Measurements from ENCODE around the gene LPAR6. TPM values are rescaled to one million over a fixed set of nuclear protein-coding genes. Genes with fewer than 3 reads are reported as not detected.
A peak's percentile ranks its signal among the peaks of the same experiment; 100 is the strongest.
"Not testable (repeated sequence)": the region's sequence is repeated elsewhere in the genome, so short reads cannot be mapped to it uniquely, and the experiment has no call there.

Gene LPAR6
- total RNA-seq, 1 donor = 11.9 TPM

DNA sequence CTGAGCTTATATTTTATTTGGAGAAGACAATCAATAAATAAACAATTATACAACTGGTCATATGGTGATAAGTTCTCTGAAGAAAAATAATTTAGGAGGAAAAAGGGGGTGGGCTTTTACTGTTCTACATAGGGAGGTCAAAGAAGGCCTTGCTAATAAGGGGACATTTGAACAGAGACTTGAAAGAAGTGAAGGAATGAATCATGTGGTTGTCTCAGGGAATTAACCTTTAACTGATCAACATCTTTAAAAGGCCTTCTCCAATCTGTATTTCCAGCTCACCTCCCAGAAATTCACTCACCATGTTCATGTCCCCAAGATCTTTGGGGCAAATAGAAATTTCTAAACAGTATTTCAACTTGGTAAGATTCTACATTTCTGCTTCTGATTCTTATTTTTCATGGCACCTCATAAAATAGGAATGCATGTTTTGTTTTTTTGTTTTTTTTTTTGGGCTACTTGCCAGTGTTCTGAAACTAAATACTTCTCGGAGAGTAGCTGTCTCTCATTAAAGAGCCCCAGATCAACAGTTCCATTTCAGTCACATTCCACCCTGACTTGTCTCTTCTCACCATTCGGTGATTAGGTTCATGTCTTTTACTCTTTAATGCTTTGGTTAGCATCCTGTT lies 19.2 kb upstream of the LPAR6 start:
- H3K36me3 ChIP-seq (ENCODE audit: insufficient read depth, low read length) = no peaks in the 10 kb centered on the region
- DNase-seq (ENCODE audit: insufficient read length, low spot score, missing footprints) = no peak
- no peaks in the 10 kb centered on the region for H3K9me3 ChIP-seq (ENCODE audit: low read depth, low read length)
- peak overlapping the region; percentile 59 for H3K4me2 ChIP-seq (ENCODE audit: insufficient read depth, low read length)
- peak overlapping the region; percentile 7 for H2AFZ ChIP-seq (ENCODE audit: low read length)
- peaks cover 25% of the 10 kb centered on the region for H3K4me1 ChIP-seq (ENCODE audit: insufficient read depth, low read length)
- peak overlapping the region; percentile 37 for H3K27ac ChIP-seq (ENCODE audit: low read depth, low read length)
- H3K4me3 ChIP-seq (ENCODE audit: insufficient read depth, low read length) = no peak overlapping the region
- TF ChIP-seq, protein P1, sequence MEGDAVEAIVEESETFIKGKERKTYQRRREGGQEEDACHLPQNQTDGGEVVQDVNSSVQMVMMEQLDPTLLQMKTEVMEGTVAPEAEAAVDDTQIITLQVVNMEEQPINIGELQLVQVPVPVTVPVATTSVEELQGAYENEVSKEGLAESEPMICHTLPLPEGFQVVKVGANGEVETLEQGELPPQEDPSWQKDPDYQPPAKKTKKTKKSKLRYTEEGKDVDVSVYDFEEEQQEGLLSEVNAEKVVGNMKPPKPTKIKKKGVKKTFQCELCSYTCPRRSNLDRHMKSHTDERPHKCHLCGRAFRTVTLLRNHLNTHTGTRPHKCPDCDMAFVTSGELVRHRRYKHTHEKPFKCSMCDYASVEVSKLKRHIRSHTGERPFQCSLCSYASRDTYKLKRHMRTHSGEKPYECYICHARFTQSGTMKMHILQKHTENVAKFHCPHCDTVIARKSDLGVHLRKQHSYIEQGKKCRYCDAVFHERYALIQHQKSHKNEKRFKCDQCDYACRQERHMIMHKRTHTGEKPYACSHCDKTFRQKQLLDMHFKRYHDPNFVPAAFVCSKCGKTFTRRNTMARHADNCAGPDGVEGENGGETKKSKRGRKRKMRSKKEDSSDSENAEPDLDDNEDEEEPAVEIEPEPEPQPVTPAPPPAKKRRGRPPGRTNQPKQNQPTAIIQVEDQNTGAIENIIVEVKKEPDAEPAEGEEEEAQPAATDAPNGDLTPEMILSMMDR (IDR thresholded peaks at IDR 0.05; ENCODE audit: extremely low read depth, low read depth, low read length) = no peak
- H4K20me1 ChIP-seq (ENCODE audit: insufficient read depth, low read length) = no peaks in the 10 kb centered on the region
- H3K79me2 ChIP-seq (ENCODE audit: insufficient read depth, low read length) = peaks cover 5% of the 10 kb centered on the region
- no peaks in the 10 kb centered on the region for H3K27me3 ChIP-seq (ENCODE audit: insufficient read depth, low read length)

DNA sequence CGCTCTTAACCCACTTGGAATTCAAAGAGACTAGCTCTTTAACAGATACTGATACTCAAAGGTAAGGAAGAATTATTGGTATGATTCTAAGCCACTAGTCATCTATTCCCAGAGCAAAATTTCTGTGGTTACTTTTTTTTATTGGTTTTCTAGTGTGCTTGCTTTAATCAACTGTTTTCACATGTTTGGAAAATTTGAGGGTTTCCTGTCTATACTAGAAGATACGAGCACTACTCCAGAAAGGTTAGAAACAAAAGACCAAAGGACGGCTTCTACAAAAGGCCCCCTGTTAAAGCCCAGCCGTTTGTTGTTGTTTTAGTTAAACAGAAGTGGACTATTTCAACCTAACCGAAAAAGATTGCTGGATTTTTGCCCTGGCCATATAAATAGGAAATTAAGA lies 18.5 kb upstream of the LPAR6 start:
- Histone ChIP-seq H3K4me3 (ENCODE audit: insufficient read depth, low read length) (no peak overlapping the region), H3K9me3 (ENCODE audit: low read depth, low read length) (no peaks in the 10 kb centered on the region), H3K4me1 (ENCODE audit: insufficient read depth, low read length) (peaks cover 19% of the 10 kb centered on the region), H3K27ac (ENCODE audit: low read depth, low read length) (peak overlapping the region; percentile 37), H3K27me3 (ENCODE audit: insufficient read depth, low read length) (no peaks in the 10 kb centered on the region), H2AFZ (ENCODE audit: low read length) (no peak overlapping the region), H3K36me3 (ENCODE audit: insufficient read depth, low read length) (no peaks in the 10 kb centered on the region), H3K4me2 (ENCODE audit: insufficient read depth, low read length) (peak overlapping the region; percentile 59), H4K20me1 (ENCODE audit: insufficient read depth, low read length) (no peaks in the 10 kb centered on the region), H3K79me2 (ENCODE audit: insufficient read depth, low read length) (peaks cover 5% of the 10 kb centered on the region)
- no peak for DNase-seq (ENCODE audit: insufficient read length, low spot score, missing footprints)
- TF ChIP-seq, protein P1 (IDR thresholded peaks at IDR 0.05; ENCODE audit: extremely low read depth, low read depth, low read length) = no peak

GRCh38 chr13:48429886-48430285 lies 17.0 kb upstream of the LPAR6 start:
- no peaks in the 10 kb centered on the region for H3K36me3 ChIP-seq (ENCODE audit: insufficient read depth, low read length)
- no peak overlapping the region for H2AFZ ChIP-seq (ENCODE audit: low read length)
- TF ChIP-seq, protein P1 (IDR thresholded peaks at IDR 0.05; ENCODE audit: extremely low read depth, low read depth, low read length) = no peak
- no peak overlapping the region for H3K27ac ChIP-seq (ENCODE audit: low read depth, low read length)
- H3K27me3 ChIP-seq (ENCODE audit: insufficient read depth, low read length) = no peaks in the 10 kb centered on the region
- H3K4me2 ChIP-seq (ENCODE audit: insufficient read depth, low read length) = no peak overlapping the region
- DNase-seq (ENCODE audit: insufficient read length, low spot score, missing footprints) = no peak
- no peaks in the 10 kb centered on the region for H3K9me3 ChIP-seq (ENCODE audit: low read depth, low read length)
- peaks cover 19% of the 10 kb centered on the region for H3K4me1 ChIP-seq (ENCODE audit: insufficient read depth, low read length)
- no peak overlapping the region for H3K4me3 ChIP-seq (ENCODE audit: insufficient read depth, low read length)
- no peaks in the 10 kb centered on the region for H4K20me1 ChIP-seq (ENCODE audit: insufficient read depth, low read length)
- peaks cover 5% of the 10 kb centered on the region for H3K79me2 ChIP-seq (ENCODE audit: insufficient read depth, low read length)

- Histone ChIP-seq H3K27ac (ENCODE audit: low read depth, low read length) (no peak overlapping the region), H3K27me3 (ENCODE audit: insufficient read depth, low read length) (no peaks in the 10 kb centered on the region), H3K36me3 (ENCODE audit: insufficient read depth, low read length) (no peaks in the 10 kb centered on the region), H3K4me3 (ENCODE audit: insufficient read depth, low read length) (no peak overlapping the region), H2AFZ (ENCODE audit: low read length) (no peak overlapping the region), H3K4me1 (ENCODE audit: insufficient read depth, low read length) (peaks cover 19% of the 10 kb centered on the region), H3K4me2 (ENCODE audit: insufficient read depth, low read length) (no peak overlapping the region), H3K9me3 (ENCODE audit: low read depth, low read length) (no peaks in the 10 kb centered on the region), H4K20me1 (ENCODE audit: insufficient read depth, low read length) (no peaks in the 10 kb centered on the region), H3K79me2 (ENCODE audit: insufficient read depth, low read length) (peaks cover 5% of the 10 kb centered on the region)
- TF ChIP-seq, protein P1 (IDR thresholded peaks at IDR 0.05; ENCODE audit: extremely low read depth, low read depth, low read length) = no peak
- DNase-seq (ENCODE audit: insufficient read length, low spot score, missing footprints) = no peak
These were observed 16.1 kb upstream of the LPAR6 start for GRCh38 chr13:48429036-48429435.

- not testable (repeated sequence) for H3K79me2 ChIP-seq (ENCODE audit: insufficient read depth, low read length); H3K27me3 ChIP-seq (ENCODE audit: insufficient read depth, low read length)
These were observed 13.9 kb upstream of the LPAR6 start for GRCh38 chr13:48426755-48427298.

More at GRCh38 chr13:48426755-48427298, 13.9 kb upstream of the LPAR6 start:
- H3K4me1 ChIP-seq (ENCODE audit: insufficient read depth, low read length) = peaks cover 11% of the 10 kb centered on the region
- H3K27ac ChIP-seq (ENCODE audit: low read depth, low read length); H3K4me2 ChIP-seq (ENCODE audit: insufficient read depth, low read length); H3K36me3 ChIP-seq (ENCODE audit: insufficient read depth, low read length); H3K9me3 ChIP-seq (ENCODE audit: low read depth, low read length); H3K4me3 ChIP-seq (ENCODE audit: insufficient read depth, low read length); DNase-seq (ENCODE audit: insufficient read length, low spot score, missing footprints); H2AFZ ChIP-seq (ENCODE audit: low read length); H4K20me1 ChIP-seq (ENCODE audit: insufficient read depth, low read length): not testable (repeated sequence)
